HG03103 (cell line): Measurements from ENCODE around the gene KRTAP10-11.
"Not testable (repeated sequence)": the region's sequence is repeated elsewhere in the genome, so short reads cannot be mapped to it uniquely, and the experiment has no call there.

ENCODE experiments used
- ATAC-seq: cut with Tn5 transposase; IDR thresholded peaks from one replicate; pipeline ENCODE4 v1.9.1; 2021; ENCODE audit warnings: low read depth; ENCODE audit not compliant: unreplicated experiment

The KRTAP10-11 gene

GRCh38 chr21:44646366-44647221 lies at the start of gene KRTAP10-11:
Gene KRTAP10-11 (plus strand): TSS chr21:44646414. CDS start chr21:44646459, 45 bp downstream.
- ATAC-seq, result not testable (repeated sequence)

GRCh38 chr21:44598061-44598460 lies 48.2 kb upstream of the KRTAP10-11 start:
- ATAC-seq, result no peak

GRCh38 chr21:44599264-44600029 lies 46.8 kb upstream of the KRTAP10-11 start:
- no peak for ATAC-seq

GRCh38 chr21:44600118-44600978 lies 45.9 kb upstream of the KRTAP10-11 start, which contains the start of gene KRTAP10-7:
Gene KRTAP10-7 (plus strand): TSS chr21:44600597. CDS start chr21:44600622, 25 bp downstream.
- ATAC-seq, result not testable (repeated sequence)

GRCh38 chr21:44601091-44601490 lies 45.1 kb upstream of the KRTAP10-11 start:
- ATAC-seq, result not testable (repeated sequence)

GRCh38 chr21:44601596-44602462 lies 44.4 kb upstream of the KRTAP10-11 start:
- ATAC-seq, result no peak

- no peak for ATAC-seq
Observed at GRCh38 chr21:44602463-44602850, 43.8 kb upstream of the KRTAP10-11 start.

GRCh38 chr21:44603109-44603875 lies 42.9 kb upstream of the KRTAP10-11 start:
- no peak for ATAC-seq

GRCh38 chr21:44603911-44604310 lies 42.3 kb upstream of the KRTAP10-11 start:
- no peak for ATAC-seq

- no peak for ATAC-seq
Observed at GRCh38 chr21:44606495-44606894, 39.7 kb upstream of the KRTAP10-11 start.

GRCh38 chr21:44609193-44609592 lies 37.0 kb upstream of the KRTAP10-11 start:
- ATAC-seq, result no peak

GRCh38 chr21:44610157-44610843 lies 35.9 kb upstream of the KRTAP10-11 start:
- not testable (repeated sequence) for ATAC-seq

- no peak for ATAC-seq
Observed at GRCh38 chr21:44611551-44611950, 34.7 kb upstream of the KRTAP10-11 start.

GRCh38 chr21:44612029-44612486 lies 34.2 kb upstream of the KRTAP10-11 start, which contains the start of gene KRTAP10-8:
Gene KRTAP10-8 (plus strand): TSS chr21:44612079. CDS start chr21:44612101, 22 bp downstream.
- no peak for ATAC-seq

GRCh38 chr21:44612669-44613229 lies 33.5 kb upstream of the KRTAP10-11 start:
- no peak for ATAC-seq

GRCh38 chr21:44613386-44614155 lies 32.6 kb upstream of the KRTAP10-11 start:
- no peak for ATAC-seq

- no peak for ATAC-seq
Observed at GRCh38 chr21:44614161-44614631, 32.0 kb upstream of the KRTAP10-11 start.
